Epithelial cell of proximal tubule (primary cell): ENCODE results near the gene CDK5RAP1. TPM values are rescaled to one million over a fixed set of nuclear protein-coding genes. Genes with fewer than 3 reads are reported as not detected.

ENCODE experiments used
- DNase-seq: peaks from one replicate; pipeline ENCODE4 v3.0.0-alpha.2; 2011; ENCODE audit warnings: low read depth
- H3K4me3 ChIP-seq: 2 replicates; pipeline ENCODE4 v1.5.1; 2011; ENCODE audit warnings: low read depth, mild to moderate bottlenecking, low read length
- CTCF ChIP-seq: conservative IDR thresholded peaks from 2 replicates; pipeline ENCODE4 v1.5.1; 2012; ENCODE audit warnings: low read depth, mild to moderate bottlenecking, low read length
- total RNA-seq: library from RNA; depleted of rRNA; stranded (reverse); fragments of >200 nt; gene quantifications from 2 replicates; pipeline ENCODE4 v1.2.3, GENCODE V29; 2015

CDK5RAP1 gene
- total RNA-seq, 1 donor from 2014 or later, result 28.8 TPM

GRCh38 chr20:33333616-33334015 lies 67.7 kb downstream of the CDK5RAP1 start:
- no peak for DNase-seq
- no peak overlapping the region for H3K4me3 ChIP-seq
- no peak for TF ChIP-seq CTCF

- DNase-seq, result no peak
- H3K4me3 ChIP-seq, result no peak overlapping the region
- no peak for TF ChIP-seq CTCF
Measured at GRCh38 chr20:33332905-33333456, 68.3 kb downstream of the CDK5RAP1 start.

- DNase-seq, result no peak
- no peak for TF ChIP-seq CTCF
- H3K4me3 ChIP-seq, result no peak overlapping the region
Measured at GRCh38 chr20:33328157-33329137, 72.9 kb downstream of the CDK5RAP1 start.

GRCh38 chr20:33325350-33325749 lies 76.0 kb downstream of the CDK5RAP1 start:
- H3K4me3 ChIP-seq, result no peak overlapping the region
- no peak for TF ChIP-seq CTCF
- no peak for DNase-seq

GRCh38 chr20:33323236-33323635 lies 78.1 kb downstream of the CDK5RAP1 start:
- no peak overlapping the region for H3K4me3 ChIP-seq
- no peak for DNase-seq
- no peak for TF ChIP-seq CTCF

- no peak for TF ChIP-seq CTCF
Measured at GRCh38 chr20:33322456-33322855, 78.9 kb downstream of the CDK5RAP1 start.

More at GRCh38 chr20:33322456-33322855, 78.9 kb downstream of the CDK5RAP1 start:
- no peak overlapping the region for H3K4me3 ChIP-seq
- no peak for DNase-seq
